ENCODE data around the gene COL9A2.

Gene COL9A2

DNA sequence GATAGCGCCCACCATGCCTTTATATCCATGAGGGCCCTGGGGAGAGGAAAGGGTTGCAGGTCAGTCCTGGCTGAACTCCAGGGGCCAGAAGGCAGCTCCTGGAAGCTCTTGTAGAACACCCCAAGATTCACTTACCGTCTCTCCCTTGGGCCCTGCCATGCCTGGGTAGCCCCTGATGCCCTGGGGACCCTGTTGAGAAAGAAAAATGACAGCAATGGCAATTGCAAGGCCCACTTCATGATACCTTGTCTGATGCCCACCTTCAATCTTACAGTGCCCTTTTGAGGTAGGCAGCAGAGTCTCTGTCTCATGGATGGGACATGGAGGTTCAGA, 7.0 kb downstream of the COL9A2 start:
- no peaks in the 10 kb centered on the region for H3K9me3 ChIP-seq (ENCODE audit: insufficient read depth, low read length)
- H3K4me3 ChIP-seq (ENCODE audit: insufficient read depth, low read length, poor library complexity, severe bottlenecking): no peak overlapping the region
- no peak overlapping the region for H2AFZ ChIP-seq (ENCODE audit: low read depth, low read length, severe bottlenecking)
- H3K27me3 ChIP-seq (ENCODE audit: low read length): no peaks in the 10 kb centered on the region
- no peak overlapping the region for H3K9ac ChIP-seq (ENCODE audit: low read length)
- H3F3A ChIP-seq (ENCODE audit: insufficient read depth): no peaks in the 10 kb centered on the region
- no peak for TF ChIP-seq EZH2phosphoT487 (conservative IDR thresholded peaks at IDR 0.05; ENCODE audit: low read length)
- TF ChIP-seq, protein P1, sequence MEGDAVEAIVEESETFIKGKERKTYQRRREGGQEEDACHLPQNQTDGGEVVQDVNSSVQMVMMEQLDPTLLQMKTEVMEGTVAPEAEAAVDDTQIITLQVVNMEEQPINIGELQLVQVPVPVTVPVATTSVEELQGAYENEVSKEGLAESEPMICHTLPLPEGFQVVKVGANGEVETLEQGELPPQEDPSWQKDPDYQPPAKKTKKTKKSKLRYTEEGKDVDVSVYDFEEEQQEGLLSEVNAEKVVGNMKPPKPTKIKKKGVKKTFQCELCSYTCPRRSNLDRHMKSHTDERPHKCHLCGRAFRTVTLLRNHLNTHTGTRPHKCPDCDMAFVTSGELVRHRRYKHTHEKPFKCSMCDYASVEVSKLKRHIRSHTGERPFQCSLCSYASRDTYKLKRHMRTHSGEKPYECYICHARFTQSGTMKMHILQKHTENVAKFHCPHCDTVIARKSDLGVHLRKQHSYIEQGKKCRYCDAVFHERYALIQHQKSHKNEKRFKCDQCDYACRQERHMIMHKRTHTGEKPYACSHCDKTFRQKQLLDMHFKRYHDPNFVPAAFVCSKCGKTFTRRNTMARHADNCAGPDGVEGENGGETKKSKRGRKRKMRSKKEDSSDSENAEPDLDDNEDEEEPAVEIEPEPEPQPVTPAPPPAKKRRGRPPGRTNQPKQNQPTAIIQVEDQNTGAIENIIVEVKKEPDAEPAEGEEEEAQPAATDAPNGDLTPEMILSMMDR (IDR thresholded peaks at IDR 0.05; ENCODE audit: insufficient read depth, low read length, poor library complexity, severe bottlenecking): no peak
- no peaks in the 10 kb centered on the region for H4K20me1 ChIP-seq (ENCODE audit: low read depth, low read length)
- no peaks in the 10 kb centered on the region for H3K9me2 ChIP-seq (replicated peaks; ENCODE audit: insufficient read depth, low read length)
- H3K36me3 ChIP-seq (ENCODE audit: low read length): no peaks in the 10 kb centered on the region
- H3K79me2 ChIP-seq (ENCODE audit: insufficient read depth, low read length): no peaks in the 10 kb centered on the region
- no peak overlapping the region for H3K27ac ChIP-seq (ENCODE audit: low read depth, low read length)
- no peak overlapping the region for H3K4me2 ChIP-seq (ENCODE audit: low read depth, low read length, poor library complexity, severe bottlenecking)

- H3K36me3 ChIP-seq (ENCODE audit: low read length): no peaks in the 10 kb centered on the region
- no peak overlapping the region for H2AFZ ChIP-seq (ENCODE audit: low read depth, low read length, severe bottlenecking)
- no peak overlapping the region for H3K4me2 ChIP-seq (ENCODE audit: low read depth, low read length, poor library complexity, severe bottlenecking)
- H3F3A ChIP-seq (ENCODE audit: insufficient read depth): no peaks in the 10 kb centered on the region
- TF ChIP-seq, protein P1 (IDR thresholded peaks at IDR 0.05; ENCODE audit: insufficient read depth, low read length, poor library complexity, severe bottlenecking): no peak
- TF ChIP-seq EZH2phosphoT487 (conservative IDR thresholded peaks at IDR 0.05; ENCODE audit: low read length): no peak
- H3K9ac ChIP-seq (ENCODE audit: low read length): no peak overlapping the region
- no peaks in the 10 kb centered on the region for H3K79me2 ChIP-seq (ENCODE audit: insufficient read depth, low read length)
- H3K9me2 ChIP-seq (replicated peaks; ENCODE audit: insufficient read depth, low read length): no peaks in the 10 kb centered on the region
- no peaks in the 10 kb centered on the region for H4K20me1 ChIP-seq (ENCODE audit: low read depth, low read length)
- H3K27me3 ChIP-seq (ENCODE audit: low read length): no peaks in the 10 kb centered on the region
- H3K9me3 ChIP-seq (ENCODE audit: insufficient read depth, low read length): no peaks in the 10 kb centered on the region
- H3K27ac ChIP-seq (ENCODE audit: low read depth, low read length): no peak overlapping the region
- H3K4me3 ChIP-seq (ENCODE audit: insufficient read depth, low read length, poor library complexity, severe bottlenecking): no peak overlapping the region
Measured at GRCh38 chr1:40309374-40310128, 7.5 kb downstream of the COL9A2 start.

GRCh38 chr1:40308036-40308727, 8.9 kb downstream of the COL9A2 start:
- TF ChIP-seq EZH2phosphoT487 (conservative IDR thresholded peaks at IDR 0.05; ENCODE audit: low read length): no peak
- Histone ChIP-seq H3F3A (ENCODE audit: insufficient read depth) (no peaks in the 10 kb centered on the region), H3K4me2 (ENCODE audit: low read depth, low read length, poor library complexity, severe bottlenecking) (no peak overlapping the region), H3K9me3 (ENCODE audit: insufficient read depth, low read length) (no peaks in the 10 kb centered on the region), H3K27ac (ENCODE audit: low read depth, low read length) (no peak overlapping the region), H3K79me2 (ENCODE audit: insufficient read depth, low read length) (no peaks in the 10 kb centered on the region), H3K9ac (ENCODE audit: low read length) (no peak overlapping the region), H3K9me2 (replicated peaks; ENCODE audit: insufficient read depth, low read length) (no peaks in the 10 kb centered on the region), H3K27me3 (ENCODE audit: low read length) (no peaks in the 10 kb centered on the region), H3K36me3 (ENCODE audit: low read length) (no peaks in the 10 kb centered on the region), H2AFZ (ENCODE audit: low read depth, low read length, severe bottlenecking) (no peak overlapping the region), H3K4me3 (ENCODE audit: insufficient read depth, low read length, poor library complexity, severe bottlenecking) (no peak overlapping the region), H4K20me1 (ENCODE audit: low read depth, low read length) (no peaks in the 10 kb centered on the region)

GRCh38 chr1:40307186-40307585, 9.9 kb downstream of the COL9A2 start:
- no peaks in the 10 kb centered on the region for H3K36me3 ChIP-seq (ENCODE audit: low read length)

More at GRCh38 chr1:40307186-40307585, 9.9 kb downstream of the COL9A2 start:
- Histone ChIP-seq H3K79me2 (ENCODE audit: insufficient read depth, low read length) (no peaks in the 10 kb centered on the region), H3K9me2 (replicated peaks; ENCODE audit: insufficient read depth, low read length) (no peaks in the 10 kb centered on the region), H3K27ac (ENCODE audit: low read depth, low read length) (no peak overlapping the region), H4K20me1 (ENCODE audit: low read depth, low read length) (no peaks in the 10 kb centered on the region), H3F3A (ENCODE audit: insufficient read depth) (no peaks in the 10 kb centered on the region), H3K4me3 (ENCODE audit: insufficient read depth, low read length, poor library complexity, severe bottlenecking) (no peak overlapping the region), H2AFZ (ENCODE audit: low read depth, low read length, severe bottlenecking) (no peak overlapping the region), H3K9ac (ENCODE audit: low read length) (no peak overlapping the region), H3K9me3 (ENCODE audit: insufficient read depth, low read length) (no peaks in the 10 kb centered on the region), H3K4me2 (ENCODE audit: low read depth, low read length, poor library complexity, severe bottlenecking) (no peak overlapping the region), H3K27me3 (ENCODE audit: low read length) (no peaks in the 10 kb centered on the region)
- TF ChIP-seq EZH2phosphoT487 (conservative IDR thresholded peaks at IDR 0.05; ENCODE audit: low read length): no peak
- TF ChIP-seq, protein P1 (IDR thresholded peaks at IDR 0.05; ENCODE audit: insufficient read depth, low read length, poor library complexity, severe bottlenecking): no peak

Data from SU-DHL-6 (cell line).